Endodermal cell (in vitro differentiated cells): ENCODE results near the gene CERS5. TPM values are rescaled to one million over a fixed set of nuclear protein-coding genes. Genes with fewer than 3 reads are reported as not detected.

ENCODE experiments used
- DNase-seq: peaks from one replicate; pipeline ENCODE4 v3.0.0-alpha.2; 2017
- H3K27ac ChIP-seq: 2 replicates; pipeline ENCODE4 v1.5.1; 2013; ENCODE audit warnings: mild to moderate bottlenecking, low read depth, low read length, moderate library complexity
- H3K27me3 ChIP-seq: 2 replicates; pipeline ENCODE4 v1.6.1; 2013; ENCODE audit warnings: mild to moderate bottlenecking, low read length, moderate library complexity; ENCODE audit not compliant: insufficient read depth, control insufficient read depth, poor library complexity, severe bottlenecking
- H3K36me3 ChIP-seq: 2 replicates; pipeline ENCODE4 v1.7.0; 2013; ENCODE audit warnings: mild to moderate bottlenecking, low read length, moderate library complexity; ENCODE audit not compliant: control insufficient read depth, insufficient read depth
- H3K4me1 ChIP-seq: one replicate; pipeline ENCODE4 v1.7.0; 2013; ENCODE audit warnings: low read length; ENCODE audit not compliant: control insufficient read depth, insufficient read depth
- H3K4me3 ChIP-seq: 2 replicates; pipeline ENCODE4 v1.5.1; 2013; ENCODE audit warnings: mild to moderate bottlenecking, low read length, moderate library complexity
- H3K9ac ChIP-seq: 2 replicates; pipeline ENCODE4 v1.6.1; 2013; ENCODE audit warnings: mild to moderate bottlenecking, low read length, moderate library complexity; ENCODE audit not compliant: poor library complexity, severe bottlenecking; ENCODE audit errors: extremely low read depth
- H3K9me3 ChIP-seq: 2 replicates; pipeline ENCODE4 v1.6.1; 2013; ENCODE audit warnings: mild to moderate bottlenecking, low read length, moderate library complexity; ENCODE audit not compliant: control insufficient read depth
- H3K27ac Mint-ChIP-seq: 2 replicates; pipeline ENCODE4 v1.8.0; 2020; ENCODE audit warnings: mixed read lengths
- H3K27me3 Mint-ChIP-seq: 2 replicates; pipeline ENCODE4 v1.8.0; 2021; ENCODE audit warnings: mild to moderate bottlenecking, mixed read lengths; ENCODE audit not compliant: insufficient read depth
- H3K36me3 Mint-ChIP-seq: 2 replicates; pipeline ENCODE4 v1.8.0; 2020; ENCODE audit warnings: low read depth, mixed read lengths
- H3K4me1 Mint-ChIP-seq: 2 replicates; pipeline ENCODE4 v1.8.0; 2020; ENCODE audit warnings: mixed read lengths
- H3K4me3 Mint-ChIP-seq: 2 replicates; pipeline ENCODE4 v1.8.0; 2020; ENCODE audit warnings: mild to moderate bottlenecking, moderate library complexity, mixed read lengths
- H3K9me3 Mint-ChIP-seq: 2 replicates; pipeline ENCODE4 v1.8.0; 2020; ENCODE audit warnings: mild to moderate bottlenecking, mixed read lengths
- CTCF ChIP-seq: fragments of 200-600 bp; sonication (generic); conservative IDR thresholded peaks from 2 replicates; pipeline ENCODE4 v1.5.0; 2021; ENCODE audit warnings: antibody characterized with exemption, mild to moderate bottlenecking
- WGBS, 2 experiments: methylation state at CpG; one replicate each; pipeline versions ENCODE4 v1.1.5 to v1.1.7; 2013; ENCODE audit warnings: missing lambda C conversion rate in 2 of 2, mixed read lengths in 1 of 2; ENCODE audit not compliant: insufficient coverage in 1 of 2, insufficient read length in 1 of 2; 5-methylcytosine and 5-hydroxymethylcytosine counted together
- total RNA-seq, 2 donors: library from RNA; stranded (reverse); fragmentation: NEBNext Ultra II Directional in 1 of 2; extraction: Animal tissue kit (Norgen Biotek cat#: 25700) in 1 of 2; gene quantifications; 2 replicates in 1 of 2; 3 replicates in 1 of 2; pipeline ENCODE4 v1.2.1, GENCODE V29; 2021

CERS5 gene
- total RNA-seq, 2 donors from 2014 or later = 59.7 to 65.5 TPM

GRCh38 chr12:50103767-50104321, 63.3 kb downstream of the CERS5 start, which contains the start of gene GPD1:
TSS of gene GPD1 (plus strand) at chr12:50104008. CDS start at chr12:50104051, 43 bp downstream.
- no peak within 1 kb of the TSS for H3K27ac ChIP-seq
- H3K9me3 Mint-ChIP-seq = no peaks in the 10 kb centered on the region
- peaks cover 15% of the 10 kb centered on the region for H3K4me1 Mint-ChIP-seq
- peaks cover 25% of the 10 kb centered on the region for H3K36me3 ChIP-seq
- no peaks in the 10 kb centered on the region for H3K4me1 ChIP-seq
- peaks cover 5% of the 10 kb centered on the region for H3K27me3 Mint-ChIP-seq
- 63 to 93% methylated on average over 3 to 13 of the region's 13 CpGs for WGBS, 2 experiments
- H3K4me3 ChIP-seq = no peak within 1 kb of the TSS
- H3K27ac Mint-ChIP-seq = no peak within 1 kb of the TSS
- TF ChIP-seq CTCF = no peak
- H3K4me3 Mint-ChIP-seq = no peak within 1 kb of the TSS
- peak; percentile 89 for DNase-seq
- no peak within 1 kb of the TSS for H3K9ac ChIP-seq
- H3K27me3 ChIP-seq = no peaks in the 10 kb centered on the region
- H3K36me3 Mint-ChIP-seq = peaks cover 28% of the 10 kb centered on the region
- H3K9me3 ChIP-seq = no peaks in the 10 kb centered on the region

GRCh38 chr12:50103351-50103750, 63.8 kb downstream of the CERS5 start:
- no peak overlapping the region for H3K4me3 ChIP-seq
- H3K27me3 Mint-ChIP-seq = peaks cover 5% of the 10 kb centered on the region
- peaks cover 30% of the 10 kb centered on the region for H3K36me3 ChIP-seq
- H3K4me1 Mint-ChIP-seq = peaks cover 15% of the 10 kb centered on the region
- no peaks in the 10 kb centered on the region for H3K4me1 ChIP-seq
- H3K27me3 ChIP-seq = no peaks in the 10 kb centered on the region
- H3K9ac ChIP-seq = no peak overlapping the region
- H3K9me3 Mint-ChIP-seq = no peaks in the 10 kb centered on the region
- no peak overlapping the region for H3K27ac Mint-ChIP-seq
- H3K27ac ChIP-seq = no peak overlapping the region
- no peak for TF ChIP-seq CTCF
- WGBS, 2 experiments = 100% methylated on average over 1 to 2 of the region's 2 CpGs
- no peaks in the 10 kb centered on the region for H3K9me3 ChIP-seq
- peaks cover 33% of the 10 kb centered on the region for H3K36me3 Mint-ChIP-seq
- H3K4me3 Mint-ChIP-seq = no peak overlapping the region
- no peak for DNase-seq

GRCh38 chr12:50102646-50103309, 64.4 kb downstream of the CERS5 start:
- Histone ChIP-seq H3K9ac (no peak overlapping the region), H3K4me3 (no peak overlapping the region), H3K4me1 (no peaks in the 10 kb centered on the region), H3K9me3 (no peaks in the 10 kb centered on the region), H3K27ac (no peak overlapping the region), H3K27me3 (no peaks in the 10 kb centered on the region), H3K36me3 (peaks cover 36% of the 10 kb centered on the region)
- Mint-ChIP-seq H3K9me3 (no peaks in the 10 kb centered on the region), H3K4me1 (peaks cover 15% of the 10 kb centered on the region), H3K27ac (no peak overlapping the region), H3K4me3 (no peak overlapping the region), H3K36me3 (peaks cover 39% of the 10 kb centered on the region), H3K27me3 (peaks cover 5% of the 10 kb centered on the region)
- 83 to 94% methylated on average over 3 to 8 of the region's 8 CpGs for WGBS, 2 experiments
- no peak for DNase-seq
- no peak for TF ChIP-seq CTCF
